Inflammatory macrophage (primary cell): ENCODE data around the gene SLC28A3.
A peak's percentile ranks its signal among the peaks of the same experiment; 100 is the strongest.

ENCODE experiments used
- DNase-seq, 2 donors: peaks; one replicate each; pipeline ENCODE4 v3.0.0-alpha.2; 2020 to 2022

SLC28A3 gene

GRCh38 chr9:84338792-84339191 is 1.8 kb downstream of the SLC28A3 start:
- no peak for DNase-seq

- DNase-seq: no peak
Measured at GRCh38 chr9:84337252-84337651, 3.3 kb downstream of the SLC28A3 start.

GRCh38 chr9:84331119-84331809 is 9.3 kb downstream of the SLC28A3 start:
- peak; percentile 84 to 85 for DNase-seq

GRCh38 chr9:84330246-84330645 is 10.3 kb downstream of the SLC28A3 start:
- DNase-seq: peak; percentile 45 to 55

- DNase-seq: no peak
Measured at GRCh38 chr9:84327184-84327583, 13.4 kb downstream of the SLC28A3 start.

GRCh38 chr9:84325347-84325973 is 15.1 kb downstream of the SLC28A3 start:
- DNase-seq: no peak

GRCh38 chr9:84324811-84325210 is 15.7 kb downstream of the SLC28A3 start:
- DNase-seq: no peak

- peak; percentile 57 to 78 for DNase-seq
Measured at GRCh38 chr9:84323858-84324257, 16.7 kb downstream of the SLC28A3 start.

- DNase-seq: no peak
Measured at GRCh38 chr9:84322828-84323227, 17.7 kb downstream of the SLC28A3 start.

GRCh38 chr9:84320231-84320630 is 20.3 kb downstream of the SLC28A3 start:
- DNase-seq: peak in 1 of 2 donors; percentile 43

- DNase-seq: peak; percentile 40 to 43
Measured at GRCh38 chr9:84319632-84320031, 20.9 kb downstream of the SLC28A3 start.

GRCh38 chr9:84318981-84319380 is 21.6 kb downstream of the SLC28A3 start:
- DNase-seq: peak; percentile 57 to 73

- no peak for DNase-seq
Measured at GRCh38 chr9:84317563-84317962, 23.0 kb downstream of the SLC28A3 start.

- peak; percentile 58 to 59 for DNase-seq
Measured at GRCh38 chr9:84315278-84315877, 25.2 kb downstream of the SLC28A3 start.

GRCh38 chr9:84314306-84314705 is 26.3 kb downstream of the SLC28A3 start:
- DNase-seq: peak in 1 of 2 donors; percentile 28

GRCh38 chr9:84310883-84311282 is 29.7 kb downstream of the SLC28A3 start:
- DNase-seq: peak; percentile 60 to 87

- no peak for DNase-seq
Measured at GRCh38 chr9:84305497-84306131, 34.9 kb downstream of the SLC28A3 start.

- DNase-seq: no peak
Measured at GRCh38 chr9:84304166-84304565, 36.4 kb downstream of the SLC28A3 start.

GRCh38 chr9:84303061-84303460 is 37.5 kb downstream of the SLC28A3 start:
- DNase-seq: no peak

- DNase-seq: peak; percentile 49 to 84
Measured at GRCh38 chr9:84301851-84302250, 38.7 kb downstream of the SLC28A3 start.

- DNase-seq: no peak
Measured at GRCh38 chr9:84300271-84300670, 40.3 kb downstream of the SLC28A3 start.

GRCh38 chr9:84297162-84297821 is 43.3 kb downstream of the SLC28A3 start:
- DNase-seq: peak in 1 of 2 donors; percentile 24
